ENCODE results near the gene SH3RF3. TPM values are rescaled to one million over a fixed set of nuclear protein-coding genes. Genes with fewer than 3 reads are reported as not detected.

SH3RF3 gene
- total RNA-seq, 4 donors from 2014 or later: 5.3 to 10.0 (median 8.0) TPM

DNA sequence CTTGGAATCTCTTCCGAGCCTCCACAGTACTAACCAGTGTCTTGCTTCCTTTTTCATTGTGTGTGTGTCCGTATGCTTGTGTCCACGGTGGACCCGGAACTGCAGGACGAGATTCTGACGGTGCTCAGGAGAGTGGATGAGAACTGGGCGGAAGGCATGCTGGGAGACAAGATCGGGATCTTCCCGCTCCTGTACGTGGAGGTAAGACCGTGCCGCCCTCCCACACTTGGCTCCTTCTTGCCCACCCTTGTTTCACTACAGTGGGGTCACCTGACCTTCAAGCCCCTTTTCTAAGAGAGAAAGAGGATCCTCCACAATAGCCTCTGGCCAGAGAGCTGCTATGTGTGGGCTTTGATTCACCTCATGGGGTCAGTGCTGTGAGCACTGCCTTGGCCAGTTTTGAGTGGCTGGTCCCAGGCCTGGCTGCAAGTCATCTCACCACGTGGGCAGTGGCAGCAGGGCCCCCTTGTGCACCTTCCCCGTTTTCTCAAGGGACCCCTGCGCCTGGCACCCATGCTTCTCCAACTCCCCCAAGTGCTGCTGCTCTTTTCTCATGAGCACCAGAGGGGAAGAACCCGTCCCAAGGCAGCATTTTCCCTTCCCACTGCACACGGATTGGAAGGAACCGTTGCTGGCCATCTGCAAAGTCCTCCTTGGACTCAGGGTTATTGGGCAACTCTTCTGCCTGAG, 242.6 kb downstream of the SH3RF3 start:
- TF ChIP-seq, protein P1, sequence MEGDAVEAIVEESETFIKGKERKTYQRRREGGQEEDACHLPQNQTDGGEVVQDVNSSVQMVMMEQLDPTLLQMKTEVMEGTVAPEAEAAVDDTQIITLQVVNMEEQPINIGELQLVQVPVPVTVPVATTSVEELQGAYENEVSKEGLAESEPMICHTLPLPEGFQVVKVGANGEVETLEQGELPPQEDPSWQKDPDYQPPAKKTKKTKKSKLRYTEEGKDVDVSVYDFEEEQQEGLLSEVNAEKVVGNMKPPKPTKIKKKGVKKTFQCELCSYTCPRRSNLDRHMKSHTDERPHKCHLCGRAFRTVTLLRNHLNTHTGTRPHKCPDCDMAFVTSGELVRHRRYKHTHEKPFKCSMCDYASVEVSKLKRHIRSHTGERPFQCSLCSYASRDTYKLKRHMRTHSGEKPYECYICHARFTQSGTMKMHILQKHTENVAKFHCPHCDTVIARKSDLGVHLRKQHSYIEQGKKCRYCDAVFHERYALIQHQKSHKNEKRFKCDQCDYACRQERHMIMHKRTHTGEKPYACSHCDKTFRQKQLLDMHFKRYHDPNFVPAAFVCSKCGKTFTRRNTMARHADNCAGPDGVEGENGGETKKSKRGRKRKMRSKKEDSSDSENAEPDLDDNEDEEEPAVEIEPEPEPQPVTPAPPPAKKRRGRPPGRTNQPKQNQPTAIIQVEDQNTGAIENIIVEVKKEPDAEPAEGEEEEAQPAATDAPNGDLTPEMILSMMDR (IDR thresholded peaks at IDR 0.05; ENCODE audit: low read depth): no peak

DNA sequence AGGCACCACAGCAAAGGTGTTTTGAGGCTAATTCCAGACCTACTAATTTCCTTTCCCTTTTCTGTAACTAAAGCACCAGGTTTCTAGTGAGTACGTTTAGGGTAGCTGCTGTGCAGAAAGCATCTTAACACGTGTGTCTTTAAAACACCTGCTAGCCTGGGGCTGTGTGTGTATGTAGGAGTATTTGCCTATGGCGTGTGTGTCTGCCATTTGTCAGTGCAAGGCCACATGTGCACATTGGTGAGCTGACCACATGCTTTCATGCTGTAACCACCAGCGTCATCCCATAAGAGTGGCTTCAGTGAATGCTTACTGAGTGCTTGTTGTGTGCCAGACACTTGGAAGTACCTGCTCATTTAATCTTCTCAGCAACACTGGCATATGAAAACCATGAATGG, 243.2 kb downstream of the SH3RF3 start:
- TF ChIP-seq, protein P1 (IDR thresholded peaks at IDR 0.05; ENCODE audit: low read depth): no peak

DNA sequence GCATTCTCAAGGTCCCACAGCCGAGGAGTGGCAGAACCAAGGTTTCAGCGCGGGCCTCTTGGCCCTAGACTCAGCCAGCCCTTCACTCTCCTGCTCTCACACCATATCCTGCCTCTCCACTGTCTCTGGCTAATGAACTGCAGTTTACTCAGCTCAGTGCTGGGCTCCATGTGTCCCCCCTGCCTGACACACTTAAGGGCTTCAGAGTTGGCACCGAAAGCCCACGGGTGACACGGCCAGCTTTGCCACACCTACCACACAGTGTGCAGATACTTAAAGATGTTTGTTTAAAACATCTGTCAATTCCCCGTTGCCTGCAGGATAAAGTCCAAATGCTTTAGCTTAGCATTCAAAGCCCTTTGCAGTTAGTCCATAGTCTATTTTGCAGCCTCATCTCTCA, 243.6 kb downstream of the SH3RF3 start:
- TF ChIP-seq, protein P1 (IDR thresholded peaks at IDR 0.05; ENCODE audit: low read depth): no peak

GRCh38 chr2:109373791-109374547, 245.0 kb downstream of the SH3RF3 start:
- TF ChIP-seq, protein P1 (IDR thresholded peaks at IDR 0.05; ENCODE audit: low read depth): no peak

DNA sequence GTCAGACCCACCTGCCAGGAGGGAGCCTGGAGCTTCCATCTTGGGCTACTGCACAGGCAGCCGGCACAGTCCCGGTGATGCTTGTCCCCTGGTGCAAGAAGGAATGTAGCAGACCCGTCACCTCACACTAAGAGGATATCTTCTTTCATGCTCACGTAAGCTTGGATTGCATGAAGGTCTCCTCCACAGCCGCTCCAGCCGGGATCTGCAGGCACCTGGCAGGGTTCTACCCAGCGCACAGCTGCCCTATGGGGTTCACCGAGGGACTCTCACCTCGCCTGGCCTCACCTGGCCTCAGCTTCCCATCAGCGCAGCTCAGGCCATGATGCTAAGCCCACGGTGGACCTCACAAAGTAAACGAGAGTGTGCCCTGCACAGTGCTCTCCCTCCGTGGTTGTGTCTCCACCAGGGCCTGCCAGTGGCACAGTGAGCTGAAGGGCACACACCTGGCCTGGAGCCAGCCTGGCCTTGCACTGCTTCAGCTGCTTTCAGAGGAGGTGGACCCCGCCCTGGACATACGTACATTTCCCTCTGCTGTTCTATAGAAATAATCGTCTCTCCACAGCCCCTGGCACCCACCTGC, 245.6 kb downstream of the SH3RF3 start:
- TF ChIP-seq, protein P1 (IDR thresholded peaks at IDR 0.05; ENCODE audit: low read depth): no peak

- TF ChIP-seq, protein P1 (IDR thresholded peaks at IDR 0.05; ENCODE audit: low read depth): no peak
These were observed 246.1 kb downstream of the SH3RF3 start for GRCh38 chr2:109375131-109375561.

DNA sequence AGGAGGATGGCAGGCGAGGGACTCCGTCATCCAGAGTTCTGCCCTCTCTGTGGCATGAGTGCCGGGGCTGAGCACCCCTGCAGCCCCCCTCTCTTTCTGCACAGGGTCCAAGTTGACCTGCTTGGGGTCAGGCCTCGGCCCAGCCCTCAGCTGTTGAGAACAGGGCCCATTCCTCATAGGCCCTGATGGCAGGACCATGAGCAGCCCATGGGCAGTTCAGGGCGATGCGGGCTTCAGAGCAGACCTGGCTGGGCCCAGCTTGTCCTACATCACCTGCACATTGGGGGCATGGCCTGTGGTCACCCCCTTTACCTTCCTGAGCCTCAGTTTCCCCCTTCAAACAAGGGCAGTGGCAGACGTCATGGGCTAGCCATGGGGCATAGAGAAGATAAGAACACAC, 246.7 kb downstream of the SH3RF3 start:
- TF ChIP-seq, protein P1 (IDR thresholded peaks at IDR 0.05; ENCODE audit: low read depth): no peak
